ENCODE results near the gene COL11A2. TPM values are rescaled to one million over a fixed set of nuclear protein-coding genes. Genes with fewer than 3 reads are reported as not detected.
A peak's percentile ranks its signal among the peaks of the same experiment; 100 is the strongest.

COL11A2 gene
- total and polyA plus RNA-seq, 12 donors, result 0.52 to 8.7 (median 0.94) TPM

DNA sequence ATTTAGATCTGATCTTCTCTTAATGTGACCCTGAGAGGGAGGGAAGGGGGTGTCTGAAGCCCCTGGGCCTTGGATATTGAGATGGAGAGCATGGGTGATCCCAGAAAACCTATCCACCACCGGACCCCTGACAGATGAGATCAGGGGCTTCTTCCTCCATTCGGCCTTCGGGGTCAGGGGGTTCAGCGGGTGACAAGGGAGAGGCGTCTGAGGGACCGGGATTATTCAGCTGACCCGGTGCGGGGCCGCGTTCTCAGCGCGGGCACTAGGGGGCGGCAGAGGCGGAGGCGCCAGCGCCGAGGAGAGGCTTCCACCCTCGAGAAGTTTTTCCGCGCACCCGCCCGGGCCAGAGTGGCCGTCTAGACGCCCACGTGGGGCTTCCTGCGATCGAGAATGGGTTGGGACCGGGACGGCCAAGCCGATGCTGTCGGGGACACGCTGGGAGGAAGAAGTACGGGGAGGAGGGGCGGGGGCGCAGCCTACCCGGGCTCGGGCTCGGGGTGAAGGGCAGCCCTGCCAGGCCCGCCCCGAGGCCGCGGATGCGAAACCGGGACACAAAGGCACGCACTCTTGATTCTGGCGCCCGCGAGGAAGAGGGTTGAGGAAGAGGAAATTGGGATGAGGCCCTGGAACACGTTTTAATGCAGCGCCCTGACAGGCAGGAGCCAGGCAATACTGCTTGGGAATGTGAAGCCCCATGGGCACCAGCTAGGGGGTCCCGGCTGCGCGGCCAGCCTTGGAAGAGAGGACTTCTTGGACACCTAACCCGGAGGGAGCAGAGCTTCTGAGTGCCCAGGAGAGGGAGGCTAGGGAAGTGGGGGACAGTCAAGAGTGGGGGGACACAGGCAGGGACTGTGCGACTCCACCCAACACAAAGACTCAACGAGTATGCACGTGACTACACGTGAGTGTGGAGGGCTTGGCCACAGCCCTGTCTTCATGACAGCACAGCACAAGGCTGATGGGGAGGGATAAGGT lies 30.6 kb downstream of the COL11A2 start:
- intact Hi-C loops (cut with DNase I), result loop anchor here (1.0 to 5.0 kb wide), 6 partner anchors 36 to 87 kb away; no protein-coding TSS in a partner anchor
- H3K36me3 ChIP-seq, result no peaks in the 10 kb centered on the region
- ATAC-seq (peak; percentile 83 to 96 (median 91)), DNase-seq (peak; percentile 77 to 86)
- 6% methylated on average over 58 of the region's 58 CpGs for WGBS, 2 donors
- H3K9me3 ChIP-seq, result no peaks in the 10 kb centered on the region
- TF ChIP-seq CTCF (IDR thresholded peaks at IDR 0.05), result peak; percentile 93 to 100 (median 95)
- H3K27ac ChIP-seq, result peak overlapping the region in 7 of 10 donors; percentile 22 to 55 (median 44)
- H3K4me3 ChIP-seq, result peak overlapping the region; percentile 44 to 60 (median 55)
- H3K4me1 ChIP-seq, result peaks cover 0 to 21% (median 7%) of the 10 kb centered on the region in 9 donors
- no peaks in the 10 kb centered on the region for H3K27me3 ChIP-seq

GRCh38 chr6:33160728-33161344 lies 31.4 kb downstream of the COL11A2 start:
- H3K4me3 ChIP-seq, result peak overlapping the region in 3 of 10 donors; percentile 58 to 60 (median 59)
- no peak for TF ChIP-seq CTCF (IDR thresholded peaks at IDR 0.05)
- peak in 1 of 2 donors; percentile 40 for DNase-seq
- intact Hi-C loops (cut with DNase I), result loop anchor here in 9 of 10 donors (1.0 to 5.0 kb wide), 6 partner anchors 36 to 88 kb away; no protein-coding TSS in a partner anchor
- no peaks in the 10 kb centered on the region for H3K36me3 ChIP-seq
- H3K9me3 ChIP-seq, result no peaks in the 10 kb centered on the region
- H3K4me1 ChIP-seq, result peaks cover 0 to 21% (median 7%) of the 10 kb centered on the region in 9 donors
- WGBS, 2 donors, result 41 to 56% methylated on average over 13 of the region's 13 CpGs
- peak in 7 of 8 donors; percentile 16 to 52 (median 30) for ATAC-seq
- H3K27ac ChIP-seq, result peak overlapping the region in 1 of 10 donors; percentile 45
- H3K27me3 ChIP-seq, result no peaks in the 10 kb centered on the region

DNA sequence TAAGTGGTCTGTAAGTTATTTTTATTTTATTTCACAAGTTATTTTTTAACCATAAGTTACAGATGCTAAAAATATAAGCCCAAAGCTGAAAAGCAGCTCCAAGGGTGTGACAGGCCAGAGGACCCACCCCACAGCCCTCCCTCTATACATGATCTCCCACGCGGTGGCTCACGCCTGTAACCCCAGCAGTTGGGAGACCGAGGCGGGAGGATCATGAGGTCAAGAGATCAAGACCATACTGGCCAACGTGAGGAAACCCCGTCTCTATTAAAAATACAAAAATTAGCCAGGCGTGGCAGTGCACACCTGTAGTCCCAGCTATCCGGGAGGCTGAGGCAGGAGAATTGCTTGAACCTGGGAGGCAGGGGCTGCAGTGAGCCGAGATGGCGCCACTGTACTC lies 32.2 kb downstream of the COL11A2 start:
- TF ChIP-seq CTCF (IDR thresholded peaks at IDR 0.05), result no peak

GRCh38 chr6:33156964-33157363 lies 35.3 kb downstream of the COL11A2 start:
- Histone ChIP-seq H3K36me3 (no peaks in the 10 kb centered on the region), H3K27me3 (peaks cover 0 to 5% (median 0%) of the 10 kb centered on the region in 7 donors), H3K9me3 (peaks cover 0 to 13% (median 9%) of the 10 kb centered on the region in 11 donors), H3K27ac (peak overlapping the region in 1 of 10 donors; percentile 3), H3K4me1 (peaks cover 0 to 15% (median 4%) of the 10 kb centered on the region in 9 donors), H3K4me3 (no peak overlapping the region)
- no peak for ATAC-seq
- intact Hi-C loops (cut with DNase I), result no loop called here
- no peak for DNase-seq
- WGBS, 2 donors, result 82 to 90% methylated on average over 2 of the region's 2 CpGs
- TF ChIP-seq CTCF (IDR thresholded peaks at IDR 0.05), result no peak

More for the DNA sequence above, 32.2 kb downstream of the COL11A2 start:
- Histone ChIP-seq H3K36me3 (no peaks in the 10 kb centered on the region), H3K27ac (no peak overlapping the region), H3K9me3 (no peaks in the 10 kb centered on the region), H3K27me3 (no peaks in the 10 kb centered on the region), H3K4me3 (no peak overlapping the region), H3K4me1 (peaks cover 0 to 21% (median 7%) of the 10 kb centered on the region in 9 donors)
- no peak for ATAC-seq
- no peak for DNase-seq
- 91 to 92% methylated on average over 11 of the region's 11 CpGs for WGBS, 2 donors
- intact Hi-C loops (cut with DNase I), result loop anchor here in 9 of 10 donors (2.0 to 5.0 kb wide), 5 partner anchors 37 to 89 kb away; no protein-coding TSS in a partner anchor
